LHCN-M2 (cell line): ENCODE data around the gene ZNF490. TPM values are rescaled to one million over a fixed set of nuclear protein-coding genes. Genes with fewer than 3 reads are reported as not detected.
"Not testable (repeated sequence)": the region's sequence is repeated elsewhere in the genome, so short reads cannot be mapped to it uniquely, and the experiment has no call there.

Experiments
- DNase-seq: peaks from one replicate; pipeline ENCODE4 v3.0.0-alpha.2; 2012; ENCODE audit warnings: low read depth
- polyA plus RNA-seq: library from polyadenylated mRNA; unstranded; fragments of >200 nt; gene quantifications from one replicate; pipeline ENCODE4 v1.2.1, GENCODE V29; 2012; ENCODE audit warnings: missing spikeins
- total RNA-seq: library from RNA; depleted of rRNA; stranded (reverse); fragments of >200 nt; gene quantifications from 2 replicates; pipeline ENCODE4 v1.2.3, GENCODE V29; 2014; rRNA removed

ZNF490 gene
- 6.4 and 10.3 TPM in 2 replicates for total RNA-seq
- 1.7 TPM for polyA plus RNA-seq

- DNase-seq = peak; percentile 98
These were observed at the start of gene ZNF490, which contains the start of gene ZNF791 for GRCh38 chr19:12610540-12611360. Gene ZNF490, minus strand, starts transcription at chr19:12610813. Its CDS starts 133 bp downstream, at chr19:12610680. Gene ZNF791, plus strand, starts transcription at chr19:12610920. Its CDS starts 160 bp downstream, at chr19:12611080.

- no peak for DNase-seq
These were observed 47.4 kb upstream of the ZNF490 start for GRCh38 chr19:12657966-12658365.

- DNase-seq = no peak
These were observed 46.4 kb upstream of the ZNF490 start for GRCh38 chr19:12656899-12657571.

- no peak for DNase-seq
These were observed 44.9 kb upstream of the ZNF490 start for GRCh38 chr19:12655546-12655945.

GRCh38 chr19:12652219-12652618, 41.6 kb upstream of the ZNF490 start:
- no peak for DNase-seq

- no peak for DNase-seq
These were observed 39.3 kb upstream of the ZNF490 start for GRCh38 chr19:12649941-12650340.

GRCh38 chr19:12648088-12648487, 37.5 kb upstream of the ZNF490 start:
- DNase-seq = no peak

GRCh38 chr19:12647490-12648071, 37.0 kb upstream of the ZNF490 start:
- no peak for DNase-seq

GRCh38 chr19:12647047-12647446, 36.4 kb upstream of the ZNF490 start:
- DNase-seq = no peak

GRCh38 chr19:12646551-12646950, 35.9 kb upstream of the ZNF490 start:
- DNase-seq = no peak

GRCh38 chr19:12643716-12644115, 33.1 kb upstream of the ZNF490 start:
- not testable (repeated sequence) for DNase-seq

- no peak for DNase-seq
These were observed 31.9 kb upstream of the ZNF490 start for GRCh38 chr19:12642506-12642905.

- DNase-seq = no peak
These were observed 30.8 kb upstream of the ZNF490 start for GRCh38 chr19:12641456-12641855.

- peak; percentile 60 for DNase-seq
These were observed 29.4 kb upstream of the ZNF490 start for GRCh38 chr19:12639901-12640613.

- no peak for DNase-seq
These were observed 28.1 kb upstream of the ZNF490 start for GRCh38 chr19:12638611-12639182.

- DNase-seq = no peak
These were observed 26.0 kb upstream of the ZNF490 start for GRCh38 chr19:12636631-12637030.

GRCh38 chr19:12629215-12629614, 18.6 kb upstream of the ZNF490 start:
- DNase-seq = no peak

GRCh38 chr19:12628040-12629022, 17.7 kb upstream of the ZNF490 start:
- DNase-seq = peak; percentile 32

- DNase-seq = no peak
These were observed 16.3 kb upstream of the ZNF490 start for GRCh38 chr19:12626958-12627357.
